H1 (cell line): ENCODE data around the gene TCFL5. TPM values are rescaled to one million over a fixed set of nuclear protein-coding genes. Genes with fewer than 3 reads are reported as not detected.

Experiments
- CTCF ChIA-PET: fragments of 300-600 bp; sonication (Branson Sonifier 250); formaldehyde crosslinking; loops from one replicate; lab custom pipeline; 2021; ENCODE audit not compliant: partially characterized antibody; lab: Charles Lee
- POLR2A ChIA-PET: fragments of 300-600 bp; sonication (Branson Sonifier 250); formaldehyde crosslinking; loops from one replicate; lab custom pipeline; 2021; ENCODE audit warnings: inconsistent platforms; ENCODE audit not compliant: partially characterized antibody; lab: Charles Lee
- DNase-seq, 2 experiments: peaks; one replicate each; pipeline versions ENCODE4 v3.0.0 to v3.0.0-alpha.2; 2010 to 2022; ENCODE audit warnings: low spot score in 2 of 2, low read depth in 1 of 2, mixed read lengths in 1 of 2
- FAIRE-seq: peaks from 2 replicates; lab custom pipeline; 2011; peaks lifted over from hg19 to GRCh38; lab: Jason Lieb, UNC
- H2AFZ ChIP-seq: 2 replicates; pipeline ENCODE4 v1.8.1; 2012; ENCODE audit warnings: low read length, inconsistent platforms
- H2AK5ac ChIP-seq: 2 replicates; pipeline ENCODE4 v1.6.1; 2013; ENCODE audit warnings: low read depth, low read length
- H2BK120ac ChIP-seq: replicated peaks from 2 replicates; pipeline ENCODE3; 2013; ENCODE audit warnings: low read depth, low read length, inconsistent platforms
- H2BK12ac ChIP-seq: 2 replicates; pipeline ENCODE4 v1.6.1; 2013; ENCODE audit warnings: low read depth, low read length
- H2BK15ac ChIP-seq: 2 replicates; pipeline ENCODE4 v1.6.1; 2013; ENCODE audit warnings: low read length
- H2BK20ac ChIP-seq: 2 replicates; pipeline ENCODE4 v1.6.1; 2013; ENCODE audit warnings: low read length
- H2BK5ac ChIP-seq: 2 replicates; pipeline ENCODE4 v1.6.1; 2013; ENCODE audit warnings: low read depth, low read length
- H3K14ac ChIP-seq: 2 replicates; pipeline ENCODE4 v1.6.1; 2013; ENCODE audit warnings: inconsistent platforms; ENCODE audit not compliant: insufficient read length
- H3K18ac ChIP-seq: 2 replicates; pipeline ENCODE4 v1.6.1; 2013; ENCODE audit warnings: low read length; ENCODE audit errors: extremely low read depth
- H3K23ac ChIP-seq: 2 replicates; pipeline ENCODE4 v1.6.1; 2013; ENCODE audit warnings: inconsistent platforms; ENCODE audit not compliant: insufficient read length
- H3K23me2 ChIP-seq: 2 replicates; pipeline ENCODE4 v1.6.1; 2013; ENCODE audit warnings: low read depth, low read length
- H3K27ac ChIP-seq: 2 replicates; pipeline ENCODE4 v1.6.1; 2011; ENCODE audit warnings: low read depth, low read length, inconsistent platforms
- H3K27me3 ChIP-seq, 4 experiments: replicated peaks in 1 of 4; 1 replicate in 1 of 4; 2 replicates in 3 of 4; pipeline versions ENCODE4 v1.6.1 to v1.8.1; 2011 to 2013; ENCODE audit warnings: low read length in 3 of 4, mild to moderate bottlenecking in 3 of 4, inconsistent platforms in 2 of 4, mixed read lengths in 2 of 4, moderate library complexity in 1 of 4; ENCODE audit not compliant: control insufficient read depth in 3 of 4, insufficient read depth in 3 of 4; ENCODE audit errors: extremely low read depth in 1 of 4
- H3K36me3 ChIP-seq, 4 experiments: 2 replicates each; pipeline versions ENCODE4 v1.6.1 to v1.8.1; 2011 to 2013; ENCODE audit warnings: mild to moderate bottlenecking in 4 of 4, low read length in 3 of 4, moderate library complexity in 2 of 4, control low read depth in 1 of 4, inconsistent platforms in 1 of 4; ENCODE audit not compliant: insufficient read depth in 4 of 4, control insufficient read depth in 2 of 4
- H3K4ac ChIP-seq: replicated peaks from 2 replicates; pipeline ENCODE3; 2013; ENCODE audit warnings: low read length, low read depth, mixed read lengths, inconsistent platforms; ENCODE audit not compliant: insufficient read length
- H3K4me1 ChIP-seq, 4 experiments: replicated peaks in 1 of 4; 1 replicate in 1 of 4; 2 replicates in 3 of 4; pipeline versions ENCODE4 v1.6.1 to v1.8.1; 2011 to 2013; ENCODE audit warnings: low read length in 3 of 4, inconsistent platforms in 2 of 4, mixed read lengths in 1 of 4; ENCODE audit not compliant: insufficient read depth in 4 of 4, control insufficient read depth in 3 of 4
- H3K4me2 ChIP-seq, 2 experiments: 2 replicates each; pipeline versions ENCODE4 v1.6.1 to v1.8.1; 2011 to 2013; ENCODE audit warnings: low read depth in 2 of 2, low read length in 2 of 2, control low read depth in 1 of 2, inconsistent platforms in 1 of 2, mild to moderate bottlenecking in 1 of 2; ENCODE audit not compliant: insufficient read depth in 1 of 2
- H3K4me3 ChIP-seq, 4 experiments: fragments of 200-600, 300-600 bp in 1 of 4; sonication (generic), shearing (Covaris generic), sonication (Bioruptor Twin) in 1 of 4; 2 replicates each; pipeline versions ENCODE4 v1.5.1 to v1.8.1; 2011 to 2016; ENCODE audit warnings: low read length in 4 of 4, low read depth in 3 of 4, control low read depth in 2 of 4, inconsistent platforms in 2 of 4, mild to moderate bottlenecking in 2 of 4, mixed read lengths in 1 of 4, moderate library complexity in 1 of 4; ENCODE audit not compliant: insufficient read depth in 2 of 4; ENCODE audit errors: extremely low read depth in 1 of 4
- H3K56ac ChIP-seq: replicated peaks from 2 replicates; pipeline ENCODE3; 2013; ENCODE audit warnings: low read depth, mild to moderate bottlenecking, mixed read lengths, low read length, inconsistent platforms; ENCODE audit not compliant: insufficient read length
- H3K79me1 ChIP-seq: 2 replicates; pipeline ENCODE4 v1.6.1; 2013; ENCODE audit warnings: low read depth, low read length, control low read depth
- H3K79me2 ChIP-seq, 2 experiments: 2 replicates each; pipeline versions ENCODE4 v1.6.1 to v1.8.1; 2012 to 2013; ENCODE audit warnings: low read length in 2 of 2, mild to moderate bottlenecking in 2 of 2, inconsistent platforms in 1 of 2; ENCODE audit not compliant: insufficient read depth in 2 of 2, control insufficient read depth in 1 of 2
- H3K9ac ChIP-seq, 4 experiments: replicated peaks in 1 of 4; 1 replicate in 1 of 4; 2 replicates in 3 of 4; pipeline versions ENCODE4 v1.6.1 to v1.8.1; 2011 to 2013; ENCODE audit warnings: low read depth in 3 of 4, low read length in 3 of 4, control low read depth in 2 of 4, mild to moderate bottlenecking in 2 of 4, moderate library complexity in 2 of 4, inconsistent platforms in 1 of 4; ENCODE audit errors: extremely low read depth in 1 of 4
- H3K9me3 ChIP-seq, 2 experiments: 2 replicates each; pipeline versions ENCODE4 v1.6.1 to v1.8.1; 2012 to 2013; ENCODE audit warnings: mild to moderate bottlenecking in 2 of 2, moderate library complexity in 2 of 2, control low read depth in 1 of 2, inconsistent platforms in 1 of 2, low read depth in 1 of 2, low read length in 1 of 2, mixed read lengths in 1 of 2; ENCODE audit not compliant: insufficient read depth in 2 of 2
- H4K20me1 ChIP-seq, 2 experiments: replicated peaks in 1 of 2; 2 replicates each; pipeline versions ENCODE3 to v1.8.1; 2011 to 2013; ENCODE audit warnings: inconsistent platforms in 2 of 2, low read length in 2 of 2, mild to moderate bottlenecking in 1 of 2; ENCODE audit not compliant: insufficient read depth in 2 of 2, control insufficient read depth in 1 of 2
- H4K5ac ChIP-seq: 2 replicates; pipeline ENCODE4 v1.6.1; 2013; ENCODE audit warnings: low read length, low read depth, mixed read lengths, inconsistent platforms; ENCODE audit not compliant: insufficient read length
- H4K8ac ChIP-seq: 2 replicates; pipeline ENCODE4 v1.8.0; 2013; ENCODE audit warnings: mild to moderate bottlenecking, moderate library complexity, low read length, inconsistent platforms; ENCODE audit not compliant: insufficient read depth; ENCODE audit errors: extremely low read depth
- H4K91ac ChIP-seq: replicated peaks from 2 replicates; pipeline ENCODE3; 2013; ENCODE audit warnings: low read length, mixed read lengths, inconsistent platforms; ENCODE audit not compliant: insufficient read length
- BACH1 ChIP-seq: IDR thresholded peaks from 2 replicates; pipeline ENCODE4 v1.6.1; 2012; ENCODE audit warnings: low read length, improper control_type of control experiment
- BCL11A ChIP-seq, 2 experiments: IDR thresholded peaks; one replicate each; pipeline ENCODE4 v1.6.1; 2011; ENCODE audit warnings: low read depth in 2 of 2, low read length in 2 of 2, mild to moderate bottlenecking in 2 of 2
- EP300 ChIP-seq, 2 experiments: IDR thresholded peaks; 1 replicate in 1 of 2; 2 replicates in 1 of 2; pipeline ENCODE4 v1.6.1; 2011 to 2012; ENCODE audit warnings: low read depth in 2 of 2, low read length in 2 of 2, mild to moderate bottlenecking in 2 of 2, borderline replicate concordance in 1 of 2, inconsistent platforms in 1 of 2, moderate library complexity in 1 of 2
- EZH2 ChIP-seq: fragments of 200-600 bp; sonication (generic); IDR thresholded peaks from 2 replicates; pipeline ENCODE4 v1.7.1; 2012; ENCODE audit warnings: low read depth, mild to moderate bottlenecking, moderate library complexity, low read length, inconsistent platforms; ENCODE audit not compliant: severe bottlenecking
- HDAC6 ChIP-seq: IDR thresholded peaks from one replicate; pipeline ENCODE4 v1.7.1; 2012; ENCODE audit warnings: low read depth, mild to moderate bottlenecking, inconsistent platforms, low read length, moderate library complexity
- KDM4A ChIP-seq: IDR thresholded peaks from one replicate; pipeline ENCODE4 v1.7.1; 2012; ENCODE audit warnings: low read depth, mild to moderate bottlenecking, moderate library complexity, low read length, inconsistent platforms; ENCODE audit not compliant: severe bottlenecking
- MAX ChIP-seq: IDR thresholded peaks from 2 replicates; pipeline ENCODE4 v1.6.1; 2012; ENCODE audit warnings: inconsistent platforms
- PHF8 ChIP-seq: fragments of 200-600 bp; sonication (generic); conservative IDR thresholded peaks from 2 replicates; pipeline ENCODE4 v1.7.1; 2012; ENCODE audit warnings: low read depth, mild to moderate bottlenecking, inconsistent platforms, low read length, moderate library complexity
- SAP30 ChIP-seq: fragments of 300-600 bp; sonication (generic); IDR thresholded peaks from 2 replicates; pipeline ENCODE4 v1.7.1; 2012; ENCODE audit warnings: low read length, moderate library complexity, mild to moderate bottlenecking, inconsistent platforms; ENCODE audit not compliant: insufficient read depth, insufficient replicate concordance
- SP2 ChIP-seq: IDR thresholded peaks from 2 replicates; pipeline ENCODE4 v1.6.1; 2012; ENCODE audit warnings: mild to moderate bottlenecking, low read length, inconsistent platforms
- SP4 ChIP-seq: IDR thresholded peaks from 2 replicates; pipeline ENCODE4 v1.6.1; 2012; ENCODE audit warnings: low read length, inconsistent platforms
- SRF ChIP-seq: IDR thresholded peaks from 2 replicates; pipeline ENCODE4 v1.6.1; 2011; ENCODE audit warnings: mild to moderate bottlenecking, low read depth, low read length, moderate library complexity
- WGBS, 2 experiments: shearing (Covaris generic) in 1 of 2; methylation state at CpG; one replicate each; pipeline versions ENCODE4 v1.1.6 to v1.1.7; 2013 to 2015; ENCODE audit warnings: low lambda C conversion rate in 2 of 2, mixed read lengths in 2 of 2, inconsistent platforms in 1 of 2, low coverage in 1 of 2, missing lambda C conversion rate in 1 of 2; ENCODE audit not compliant: insufficient replicate concordance in 2 of 2, insufficient coverage in 1 of 2, insufficient read length in 1 of 2; ENCODE audit errors: extremely low coverage in 1 of 2, missing lambda C conversion rate in 1 of 2; 5-methylcytosine and 5-hydroxymethylcytosine counted together
- polyA plus RNA-seq, 7 experiments: library from polyadenylated mRNA; depleted of rRNA in 3 of 7; stranded (reverse) in 5 of 7; unstranded in 2 of 7; fragments of >200 nt in 5 of 7; fragments of 200-250 nt in 2 of 7; gene quantifications; 1 replicate in 5 of 7; 2 replicates in 1 of 7; 4 replicates in 1 of 7; pipeline versions ENCODE4 v1.2.1 to v1.2.3, GENCODE V29; 2011 to 2013; ENCODE audit warnings: missing spikeins in 2 of 7, mixed read lengths in 2 of 7
- total RNA-seq: library from RNA; stranded (reverse); fragmentation: NEBNext Ultra II Directional; extraction: Animal tissue kit (Norgen Biotek cat#: 25700); gene quantifications from 2 replicates; pipeline ENCODE4 v1.2.1, GENCODE V29; 2021

Gene TCFL5
- total and polyA plus RNA-seq, 2 of the 8 experiments (the other 6 are each of a cell fraction or from before 2014, with no cell fraction given), result 6.2 to 15.0 TPM

- no peak overlapping the region for H3K14ac ChIP-seq
- no peaks in the 10 kb centered on the region for H3K27me3 ChIP-seq
- FAIRE-seq, result no peak
- H3K56ac ChIP-seq, result no peak overlapping the region
- no peak overlapping the region for H2BK5ac ChIP-seq
- H3K23me2 ChIP-seq, result no peaks in the 10 kb centered on the region
- no peak overlapping the region for H2BK15ac ChIP-seq
- no peak overlapping the region for H2BK120ac ChIP-seq
- no peaks in the 10 kb centered on the region for H3K79me1 ChIP-seq
- H3K79me2 ChIP-seq, result no peaks in the 10 kb centered on the region
- WGBS, 2 experiments, result 97% methylated on average over 16 of the region's 16 CpGs; no CpG with 5 or more reads in 1 of the 2 experiments
- no peak overlapping the region for H4K5ac ChIP-seq
- no peak overlapping the region for H3K23ac ChIP-seq
- H3K4me2 ChIP-seq, result no peak overlapping the region
- H2BK20ac ChIP-seq, result no peak overlapping the region
- no peaks in the 10 kb centered on the region for H3K9me3 ChIP-seq
- H3K27ac ChIP-seq, result no peak overlapping the region
- ChIA-PET POLR2A (interaction anchor here (1.1 to 3.1 kb wide), 4 partner anchors 9 to 30 kb away, joined by 3 to 9 read pairs (median 6); no protein-coding TSS in a partner anchor), CTCF (interaction anchor here (0.6 to 2.9 kb wide), 8 partner anchors 9 to 377 kb away, joined by 3 to 27 read pairs (median 4); no protein-coding TSS in a partner anchor)
- no peak for DNase-seq
- peaks cover 2 to 4% of the 10 kb centered on the region in 2 experiments for H4K20me1 ChIP-seq
- peaks cover 0 to 13% (median 2%) of the 10 kb centered on the region in 4 experiments; a peak in 3 of 8 replicates for H3K36me3 ChIP-seq
- H3K4me3 ChIP-seq, result no peak overlapping the region
- no peak overlapping the region for H2BK12ac ChIP-seq
- no peak overlapping the region for H2AFZ ChIP-seq
- H2AK5ac ChIP-seq, result no peak overlapping the region
- H3K4me1 ChIP-seq, result peaks cover 0 to 3% (median 0%) of the 10 kb centered on the region in 4 experiments; a peak in 3 of 7 replicates
- H3K4ac ChIP-seq, result no peak overlapping the region
- no peak overlapping the region for H3K9ac ChIP-seq
- no peak overlapping the region for H4K91ac ChIP-seq
- no peak overlapping the region for H3K18ac ChIP-seq
- no peak overlapping the region for H4K8ac ChIP-seq
- TF ChIP-seq SAP30, result no peak
- no peak for TF ChIP-seq SP4
- TF ChIP-seq EP300 (IDR thresholded peaks at IDR 0.05; ENCODE audit: borderline replicate concordance in 1 of 2, low read depth in 2 of 2, low read length in 2 of 2), result no peak
- no peak for TF ChIP-seq BCL11A (IDR thresholded peaks at IDR 0.05; ENCODE audit: low read depth in 2 of 2, low read length in 2 of 2)
- no peak for TF ChIP-seq EZH2
- TF ChIP-seq SP2, result no peak
- no peak for TF ChIP-seq KDM4A
- TF ChIP-seq SRF, result no peak
- no peak for TF ChIP-seq BACH1
- no peak for TF ChIP-seq HDAC6
- TF ChIP-seq PHF8, result no peak
- TF ChIP-seq MAX, result no peak
Observed at GRCh38 chr20:62845416-62846160, 16.0 kb downstream of the TCFL5 start.
